Left ventricle myocardium inferior (tissue), 1 donor: Measurements from ENCODE around the gene C8G. TPM values are rescaled to one million over a fixed set of nuclear protein-coding genes. Genes with fewer than 3 reads are reported as not detected.
A peak's percentile ranks its signal among the peaks of the same experiment; 100 is the strongest.

Experiments used
- DNase-seq: peaks from one replicate; pipeline ENCODE4 v3.0.0-alpha.2; 2020
- H3K27ac ChIP-seq: fragments of 200-600 bp; replicated peaks from 2 replicates; pipeline ENCODE4 v1.8.0; 2021
- H3K27me3 ChIP-seq: fragments of 200-600 bp; 2 replicates; pipeline ENCODE4 v1.8.0; 2021; ENCODE audit warnings: low read depth
- H3K36me3 ChIP-seq: fragments of 200-600 bp; 2 replicates; pipeline ENCODE4 v1.8.0; 2021
- H3K4me1 ChIP-seq: fragments of 200-600 bp; 2 replicates; pipeline ENCODE4 v1.8.0; 2021
- H3K4me3 ChIP-seq: fragments of 200-600 bp; 2 replicates; pipeline ENCODE4 v1.8.0; 2021; ENCODE audit warnings: mild to moderate bottlenecking, moderate library complexity
- H3K9me3 ChIP-seq: fragments of 200-600 bp; replicated peaks from 2 replicates; pipeline ENCODE4 v1.8.0; 2021
- intact Hi-C: fragments of 100-400 bp; cut with micrococcal nuclease; formaldehyde crosslinking; loops from one replicate; pipeline ENCODE4 v1.11.0; 2022
- total RNA-seq: library from RNA; stranded (reverse); fragmentation: NEBNext Ultra II Directional; extraction: Animal tissue kit (Norgen Biotek cat#: 25700); gene quantifications from one replicate; pipeline ENCODE4 v1.2.1, GENCODE V29; 2021
- TF ChIP-seq, protein P1 (sequence below): fragments of 200-600 bp; IDR thresholded peaks from 2 replicates; pipeline ENCODE4 v1.8.0; 2021; ENCODE audit warnings: antibody characterized with exemption, mild to moderate bottlenecking, borderline replicate concordance
- donor health status: DM: no; HTN: yes; CAD: no; lungs with severe emphysema.

C8G gene
- total RNA-seq, 1 donor from 2014 or later = 3.6 TPM

DNA sequence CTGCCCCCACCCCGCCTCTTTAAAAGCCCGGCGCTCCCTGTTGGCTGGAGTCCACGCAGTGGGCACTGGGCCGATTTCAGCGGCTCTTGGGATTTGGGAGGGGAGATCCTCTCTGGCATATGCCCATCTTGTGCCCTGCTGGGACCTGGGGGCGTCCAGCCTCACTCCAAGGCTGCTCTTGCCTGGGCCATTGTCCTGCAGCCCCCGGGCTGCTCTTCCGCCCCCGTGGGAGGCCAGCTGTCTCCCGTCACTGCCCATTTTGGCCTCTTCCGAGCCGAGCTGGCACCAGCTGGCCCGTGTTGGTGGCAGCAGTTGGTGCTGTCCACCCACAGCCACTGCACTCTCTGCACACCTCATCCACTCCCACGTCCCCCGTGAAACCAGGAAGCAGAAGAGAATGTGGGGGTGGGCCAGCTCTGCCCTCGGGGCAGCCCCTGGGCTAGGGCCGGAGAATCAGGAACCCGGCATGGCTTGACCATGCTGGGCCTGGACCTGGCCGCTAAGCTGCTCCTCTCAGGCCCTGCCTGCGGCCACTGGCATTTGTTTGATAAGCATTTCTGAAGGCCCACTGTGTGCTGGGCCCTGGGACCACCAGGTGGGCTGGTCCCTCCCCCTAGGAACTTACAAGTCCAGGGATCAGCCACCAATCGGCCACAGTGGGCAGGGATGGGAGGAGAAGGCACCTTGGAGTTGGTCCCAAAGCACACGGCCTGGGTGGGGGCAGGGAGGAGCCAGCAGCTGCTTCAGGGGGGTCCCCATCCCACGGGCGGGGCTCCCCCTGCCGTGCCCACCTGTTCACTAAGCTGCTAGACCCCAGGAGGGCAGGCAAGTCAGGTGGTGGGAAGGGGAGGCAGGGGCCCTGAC lies 2.2 kb downstream of the C8G start:
- H3K4me1 ChIP-seq = peaks cover 77% of the 10 kb centered on the region
- intact Hi-C loops = no loop called here
- peak overlapping the region; percentile 94 for H3K27ac ChIP-seq
- DNase-seq = no peak
- TF ChIP-seq, protein P1, sequence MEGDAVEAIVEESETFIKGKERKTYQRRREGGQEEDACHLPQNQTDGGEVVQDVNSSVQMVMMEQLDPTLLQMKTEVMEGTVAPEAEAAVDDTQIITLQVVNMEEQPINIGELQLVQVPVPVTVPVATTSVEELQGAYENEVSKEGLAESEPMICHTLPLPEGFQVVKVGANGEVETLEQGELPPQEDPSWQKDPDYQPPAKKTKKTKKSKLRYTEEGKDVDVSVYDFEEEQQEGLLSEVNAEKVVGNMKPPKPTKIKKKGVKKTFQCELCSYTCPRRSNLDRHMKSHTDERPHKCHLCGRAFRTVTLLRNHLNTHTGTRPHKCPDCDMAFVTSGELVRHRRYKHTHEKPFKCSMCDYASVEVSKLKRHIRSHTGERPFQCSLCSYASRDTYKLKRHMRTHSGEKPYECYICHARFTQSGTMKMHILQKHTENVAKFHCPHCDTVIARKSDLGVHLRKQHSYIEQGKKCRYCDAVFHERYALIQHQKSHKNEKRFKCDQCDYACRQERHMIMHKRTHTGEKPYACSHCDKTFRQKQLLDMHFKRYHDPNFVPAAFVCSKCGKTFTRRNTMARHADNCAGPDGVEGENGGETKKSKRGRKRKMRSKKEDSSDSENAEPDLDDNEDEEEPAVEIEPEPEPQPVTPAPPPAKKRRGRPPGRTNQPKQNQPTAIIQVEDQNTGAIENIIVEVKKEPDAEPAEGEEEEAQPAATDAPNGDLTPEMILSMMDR = no peak
- peaks cover 11% of the 10 kb centered on the region for H3K36me3 ChIP-seq
- no peak overlapping the region for H3K4me3 ChIP-seq
- no peaks in the 10 kb centered on the region for H3K9me3 ChIP-seq
- no peaks in the 10 kb centered on the region for H3K27me3 ChIP-seq

GRCh38 chr9:136947955-136948510 lies 3.0 kb downstream of the C8G start:
- Histone ChIP-seq H3K27ac (peak overlapping the region; percentile 94), H3K4me1 (peaks cover 75% of the 10 kb centered on the region), H3K36me3 (peaks cover 3% of the 10 kb centered on the region), H3K9me3 (no peaks in the 10 kb centered on the region), H3K27me3 (no peaks in the 10 kb centered on the region), H3K4me3 (no peak overlapping the region)
- intact Hi-C loops = no loop called here
- peak; percentile 71 for DNase-seq
- TF ChIP-seq, protein P1 = peak; percentile 79

GRCh38 chr9:136949239-136949816 lies 4.3 kb downstream of the C8G start:
- Histone ChIP-seq H3K27me3 (no peaks in the 10 kb centered on the region), H3K9me3 (no peaks in the 10 kb centered on the region), H3K4me1 (peaks cover 64% of the 10 kb centered on the region), H3K27ac (peak overlapping the region; percentile 94), H3K4me3 (peak overlapping the region; percentile 79), H3K36me3 (no peaks in the 10 kb centered on the region)
- TF ChIP-seq, protein P1 = no peak
- no peak for DNase-seq
- intact Hi-C loops = no loop called here

GRCh38 chr9:136949817-136950655 lies 5.0 kb downstream of the C8G start:
- no peaks in the 10 kb centered on the region for H3K27me3 ChIP-seq
- TF ChIP-seq, protein P1 = peak; percentile 46
- H3K27ac ChIP-seq = peak overlapping the region; percentile 94
- H3K9me3 ChIP-seq = no peaks in the 10 kb centered on the region
- peaks cover 61% of the 10 kb centered on the region for H3K4me1 ChIP-seq
- H3K36me3 ChIP-seq = no peaks in the 10 kb centered on the region
- H3K4me3 ChIP-seq = peak overlapping the region; percentile 79
- DNase-seq = peak; percentile 97
- intact Hi-C loops = no loop called here

GRCh38 chr9:136950656-136951276 lies 5.7 kb downstream of the C8G start:
- H3K27me3 ChIP-seq = no peaks in the 10 kb centered on the region
- no peaks in the 10 kb centered on the region for H3K9me3 ChIP-seq
- TF ChIP-seq, protein P1 = no peak
- intact Hi-C loops = no loop called here
- peak overlapping the region; percentile 79 for H3K4me3 ChIP-seq
- no peaks in the 10 kb centered on the region for H3K36me3 ChIP-seq
- H3K27ac ChIP-seq = peak overlapping the region; percentile 94
- DNase-seq = no peak
- H3K4me1 ChIP-seq = peaks cover 59% of the 10 kb centered on the region
